ENCODE results near the gene AASS.

Gene AASS

DNA sequence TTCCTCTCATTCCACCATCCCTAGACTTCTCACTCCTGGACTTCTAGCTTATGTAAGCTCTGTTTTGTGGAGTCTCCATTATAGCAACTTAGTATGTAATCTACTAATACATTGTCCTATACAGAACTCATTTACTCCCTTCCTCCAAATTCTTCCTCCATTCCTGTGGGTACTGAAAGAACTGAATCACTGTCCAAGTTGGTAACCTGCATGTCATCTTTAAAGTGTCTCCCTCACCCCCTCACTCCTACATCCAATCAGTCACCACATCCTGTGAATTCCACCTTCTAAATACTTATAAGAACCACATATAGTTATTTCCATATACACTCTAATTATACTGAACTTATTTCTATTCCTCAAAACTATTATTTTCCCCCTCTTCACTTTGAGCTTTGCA lies 20.3 kb downstream of the AASS start:
- DNase-seq (ENCODE audit: extremely low read depth in 1 of 2, low read depth in 1 of 2): no peak

DNA sequence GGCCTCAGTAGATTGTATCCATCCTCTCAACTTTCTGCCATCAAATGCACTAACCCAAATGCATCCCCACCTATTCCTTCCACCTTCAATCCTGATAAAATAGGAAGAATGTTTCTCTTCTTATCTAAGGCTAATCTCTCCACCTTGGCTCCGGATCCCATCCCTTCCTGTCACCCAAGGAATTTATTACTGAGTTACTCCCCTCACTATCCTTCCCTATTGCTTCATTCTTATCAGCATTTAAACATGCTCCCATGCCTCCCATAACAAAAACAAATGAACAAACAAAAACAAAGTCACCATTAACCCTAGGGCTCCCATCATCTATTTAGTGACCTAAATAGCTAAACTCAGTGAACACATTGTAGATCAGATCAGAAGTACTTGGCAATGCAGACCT lies 25.3 kb downstream of the AASS start:
- DNase-seq (ENCODE audit: extremely low read depth in 1 of 2, low read depth in 1 of 2): no peak

DNA sequence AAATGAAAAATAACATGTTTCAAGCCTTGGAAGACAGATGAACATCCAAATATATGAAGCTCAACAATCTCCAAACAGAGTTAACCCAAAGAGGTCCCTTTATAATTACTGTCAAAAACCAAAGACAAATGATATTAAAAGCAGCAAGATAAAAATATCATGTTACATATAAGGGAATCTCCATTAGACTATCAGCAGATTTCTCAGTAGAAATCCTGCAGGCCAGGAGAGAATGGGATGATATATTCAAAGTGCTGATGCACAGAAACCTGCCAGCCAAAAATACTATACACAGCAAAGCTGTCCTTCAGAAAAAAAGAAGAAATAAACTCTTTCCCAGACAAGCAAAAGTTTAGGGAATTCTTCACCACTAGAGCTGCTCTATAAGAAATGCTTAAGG lies 41.0 kb downstream of the AASS start:
- DNase-seq (ENCODE audit: extremely low read depth in 1 of 2, low read depth in 1 of 2): no peak

DNA sequence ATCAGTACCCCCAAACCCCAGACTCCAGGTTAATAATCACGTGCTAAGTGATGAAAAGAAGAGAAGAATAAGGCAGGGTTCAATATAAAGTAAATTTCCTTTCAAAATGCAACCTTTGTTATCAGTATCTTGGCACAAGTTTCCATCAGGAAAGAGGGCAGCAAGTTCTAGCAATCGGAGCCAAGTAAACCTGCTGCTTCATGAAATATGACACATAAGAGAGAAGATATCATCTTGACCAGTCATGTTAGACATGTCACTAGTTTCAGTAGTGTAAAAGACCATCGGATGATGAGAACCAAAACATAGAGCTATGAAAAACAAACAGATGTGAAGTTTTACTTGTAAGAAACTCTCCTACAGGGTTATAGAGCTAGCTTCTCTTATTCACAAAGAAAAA lies 44.0 kb downstream of the AASS start:
- no peak for DNase-seq (ENCODE audit: extremely low read depth in 1 of 2, low read depth in 1 of 2)

DNA sequence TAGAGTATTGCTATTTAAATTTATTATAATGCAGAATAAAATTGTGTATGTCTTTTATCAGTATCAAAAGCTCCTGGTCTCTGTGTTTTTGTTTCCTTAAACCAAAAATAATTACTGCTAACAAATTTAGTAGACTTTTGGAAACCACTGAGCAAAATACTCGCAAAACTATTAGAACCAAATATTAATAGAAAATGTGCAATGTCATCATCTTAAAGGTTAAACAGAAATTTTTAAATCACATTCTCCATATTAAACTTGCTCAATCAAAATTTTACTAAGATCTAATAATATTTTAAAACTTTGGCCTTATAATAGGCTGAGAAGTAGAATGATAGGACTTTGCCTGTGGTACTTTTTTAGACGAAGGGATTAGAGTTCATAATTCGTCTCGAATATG lies 48.4 kb downstream of the AASS start:
- DNase-seq (ENCODE audit: extremely low read depth in 1 of 2, low read depth in 1 of 2): no peak

DNA sequence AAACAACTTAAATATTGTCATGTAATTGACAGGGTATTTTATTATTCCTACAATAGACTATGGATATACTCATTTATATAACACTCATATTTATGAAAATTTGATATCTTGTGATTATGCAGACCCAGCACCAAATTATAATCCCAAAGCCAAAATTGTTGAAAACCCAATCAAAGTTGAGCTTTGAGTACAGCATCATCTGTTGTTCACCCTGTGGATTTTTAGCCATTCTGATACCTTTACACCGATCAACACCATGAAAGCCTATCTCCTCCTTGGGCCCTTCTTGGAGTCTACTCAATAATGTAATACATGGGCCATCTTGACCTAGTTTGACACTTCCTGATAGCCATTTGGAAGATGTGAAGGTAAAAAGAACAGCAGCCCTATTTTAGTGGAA lies 49.5 kb downstream of the AASS start:
- no peak for DNase-seq (ENCODE audit: extremely low read depth in 1 of 2, low read depth in 1 of 2)

DNA sequence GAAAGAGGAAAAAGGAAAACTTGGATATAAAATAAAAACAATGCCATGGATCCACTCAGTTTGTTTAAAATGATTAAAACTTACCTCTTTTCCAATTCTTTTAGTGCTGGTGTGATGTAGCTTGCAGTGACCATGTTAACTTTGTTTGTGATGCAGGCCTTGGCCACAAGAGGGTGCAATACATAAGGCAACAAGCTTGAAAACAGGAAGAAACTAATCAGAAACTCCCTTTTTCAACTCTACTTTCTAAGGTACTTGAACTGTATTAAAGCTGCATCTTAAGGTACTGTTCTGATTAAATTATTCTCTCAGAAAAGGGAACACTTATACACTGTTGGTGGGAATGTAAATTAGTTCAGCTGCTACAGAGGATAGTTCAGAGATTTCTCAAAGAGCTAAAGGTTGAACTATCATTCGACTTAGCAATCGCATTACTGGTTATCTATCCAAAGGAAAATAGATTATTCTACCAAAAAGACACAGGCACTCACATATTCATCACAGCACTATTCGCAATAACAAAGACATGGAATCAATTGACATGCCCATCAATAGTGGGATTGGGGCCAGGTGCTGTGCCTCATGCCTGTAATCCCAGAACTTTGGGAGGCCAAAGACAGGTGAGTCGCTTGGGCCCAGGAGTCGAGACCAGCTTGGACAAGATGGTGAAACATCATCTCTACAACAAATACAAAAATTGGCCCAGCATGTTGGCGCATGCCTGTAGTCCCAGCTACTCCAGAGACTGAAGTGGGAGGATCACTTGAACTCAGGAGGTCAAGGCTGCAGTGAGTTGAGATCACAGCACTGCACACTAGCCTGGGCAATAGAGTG lies 50.9 kb downstream of the AASS start:
- peak; percentile 2 to 31 for DNase-seq (ENCODE audit: extremely low read depth in 1 of 2, low read depth in 1 of 2)

DNA sequence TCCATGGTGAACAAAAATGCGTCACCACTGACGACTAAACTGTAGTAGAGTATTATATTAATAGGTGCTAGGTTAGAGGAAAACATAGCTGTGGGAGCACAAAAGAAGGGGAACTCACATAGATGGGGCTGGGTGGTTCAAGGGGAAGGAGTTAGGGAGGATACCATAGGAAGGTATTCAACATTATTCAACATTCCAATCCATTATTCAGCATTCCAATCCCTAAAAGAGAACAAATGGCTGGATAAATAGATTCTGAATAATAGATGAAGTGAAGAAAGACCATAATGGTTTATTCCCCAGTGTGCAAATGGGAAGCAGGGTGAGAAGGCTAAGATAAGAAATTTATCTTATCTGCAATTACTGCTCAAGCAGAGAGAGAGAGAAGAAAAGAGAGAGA lies 61.4 kb downstream of the AASS start:
- DNase-seq (ENCODE audit: extremely low read depth in 1 of 2, low read depth in 1 of 2): no peak

DNA sequence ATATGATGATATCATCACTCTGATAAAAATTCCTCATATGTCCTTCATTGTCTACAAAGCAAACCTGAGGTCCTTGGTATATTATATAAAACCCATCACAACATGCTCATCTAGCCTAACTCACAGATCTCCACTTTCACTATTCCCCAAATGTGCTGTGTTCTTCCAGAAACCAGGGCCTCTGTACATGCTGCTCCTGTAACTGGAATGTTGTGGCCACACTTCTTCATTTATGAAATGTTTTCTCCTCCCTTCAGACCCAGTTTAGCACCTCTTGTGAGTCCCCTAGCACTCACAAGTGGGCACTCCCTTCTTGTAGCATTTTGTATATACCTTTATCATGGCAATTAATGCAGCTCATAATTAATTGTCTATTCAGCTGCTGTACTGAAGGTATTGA lies 61.9 kb downstream of the AASS start:
- DNase-seq (ENCODE audit: extremely low read depth in 1 of 2, low read depth in 1 of 2): no peak

DNA sequence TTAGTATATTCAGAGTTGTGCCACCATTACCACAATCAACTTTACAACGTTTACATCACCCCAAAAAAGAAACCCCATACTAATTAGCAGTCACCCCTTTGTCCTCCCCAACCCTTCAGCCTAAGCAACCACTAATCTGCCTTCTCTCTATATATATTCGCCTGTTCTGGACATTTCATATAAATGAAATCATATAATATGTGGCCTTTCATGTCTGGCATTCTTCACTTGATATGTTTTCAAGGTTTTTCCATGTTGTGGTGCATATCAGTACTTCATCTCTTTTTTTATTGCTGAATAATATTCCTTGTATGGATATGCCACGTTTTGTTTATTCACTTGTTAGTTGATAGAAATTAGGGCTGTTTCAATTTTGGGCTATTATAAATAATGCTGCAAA lies 70.4 kb downstream of the AASS start:
- DNase-seq (ENCODE audit: extremely low read depth in 1 of 2, low read depth in 1 of 2): no peak

DNA sequence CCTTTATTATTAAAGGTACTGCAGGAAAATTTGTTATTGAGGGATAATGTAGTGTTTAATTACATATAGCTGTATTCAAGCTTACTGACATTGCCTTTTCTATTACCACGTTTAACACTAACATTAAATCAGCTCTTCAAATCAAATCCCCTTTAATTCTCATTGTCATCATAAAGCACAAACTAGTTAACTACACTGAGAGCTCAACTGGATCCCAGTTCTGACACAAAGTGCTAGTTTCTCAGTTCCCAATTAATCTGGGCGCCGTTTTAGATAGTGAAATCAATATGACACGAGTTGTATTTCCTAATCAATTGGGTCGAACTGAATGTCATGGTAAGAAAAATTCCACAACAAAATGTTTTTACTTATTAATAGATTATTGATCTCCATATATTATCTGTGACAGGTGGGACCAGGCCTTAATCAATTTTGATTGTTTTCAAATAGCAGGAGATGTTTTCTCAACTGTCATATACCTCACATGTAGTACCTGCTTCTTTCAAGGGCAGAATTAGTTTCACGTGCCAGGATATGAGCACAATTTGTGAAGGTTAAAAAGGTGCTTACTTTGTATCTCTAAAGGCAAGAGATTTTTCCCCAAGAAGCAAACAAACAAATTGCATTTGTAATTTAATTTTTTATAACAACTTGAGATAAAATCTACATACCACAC lies 71.0 kb downstream of the AASS start:
- no peak for DNase-seq (ENCODE audit: extremely low read depth in 1 of 2, low read depth in 1 of 2)

DNA sequence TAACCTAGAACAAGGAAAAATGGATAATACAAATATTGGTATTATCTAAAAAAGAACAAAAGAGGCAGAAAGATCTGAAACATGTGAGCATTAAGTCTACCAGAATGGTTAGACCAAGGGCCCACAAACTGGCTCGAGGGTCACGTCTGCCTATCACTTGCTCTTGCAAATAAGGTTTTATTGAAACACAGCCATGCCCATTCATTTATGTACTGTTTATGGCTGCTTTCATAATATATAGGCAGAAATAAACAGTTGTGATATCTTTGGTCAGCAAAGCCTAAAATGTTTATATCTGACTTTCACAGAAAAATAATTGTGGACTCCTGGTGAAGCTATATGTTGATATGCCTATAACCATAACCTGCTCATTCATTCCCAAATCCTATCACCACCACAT lies 71.8 kb downstream of the AASS start:
- no peak for DNase-seq (ENCODE audit: extremely low read depth in 1 of 2, low read depth in 1 of 2)

DNA sequence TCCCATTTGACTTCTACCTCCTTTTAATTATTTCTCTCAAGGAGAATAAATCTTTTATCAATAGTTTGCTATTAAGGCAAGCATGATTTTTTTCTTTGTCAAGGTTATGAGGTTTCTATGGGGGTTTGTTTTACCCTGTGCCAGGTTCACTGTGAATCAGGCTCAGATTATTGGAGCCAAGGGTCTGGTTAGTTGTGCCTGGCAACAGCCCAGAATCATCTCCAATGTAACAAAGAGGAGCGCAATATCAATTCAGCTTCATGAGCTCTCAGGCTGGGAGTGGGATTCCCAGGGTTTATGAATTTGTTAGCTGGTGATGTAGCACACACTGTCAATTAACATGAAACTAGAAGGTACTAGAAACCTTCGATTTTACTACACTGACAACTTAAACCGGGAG lies 73.2 kb downstream of the AASS start:
- DNase-seq (ENCODE audit: extremely low read depth in 1 of 2, low read depth in 1 of 2): no peak

DNA sequence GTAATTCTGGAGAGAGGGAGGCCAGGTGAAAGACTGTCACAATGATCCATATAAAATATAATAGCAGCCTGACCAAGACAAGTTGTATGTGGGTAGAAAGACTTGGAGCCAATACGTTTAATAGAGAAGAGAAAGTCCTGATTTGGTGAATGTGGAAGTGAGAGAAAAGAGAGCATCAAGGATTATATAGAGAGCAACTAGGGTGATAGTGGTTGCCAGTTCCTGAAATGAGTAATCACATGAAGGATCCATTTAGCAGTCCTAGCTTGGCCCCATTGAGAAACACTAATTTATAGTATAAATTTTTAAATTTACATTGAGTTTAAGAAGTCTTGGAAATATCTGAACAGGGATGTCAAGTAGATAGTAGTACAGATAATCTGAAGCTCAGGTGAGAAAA lies 74.0 kb downstream of the AASS start:
- no peak for DNase-seq (ENCODE audit: extremely low read depth in 1 of 2, low read depth in 1 of 2)

DNA sequence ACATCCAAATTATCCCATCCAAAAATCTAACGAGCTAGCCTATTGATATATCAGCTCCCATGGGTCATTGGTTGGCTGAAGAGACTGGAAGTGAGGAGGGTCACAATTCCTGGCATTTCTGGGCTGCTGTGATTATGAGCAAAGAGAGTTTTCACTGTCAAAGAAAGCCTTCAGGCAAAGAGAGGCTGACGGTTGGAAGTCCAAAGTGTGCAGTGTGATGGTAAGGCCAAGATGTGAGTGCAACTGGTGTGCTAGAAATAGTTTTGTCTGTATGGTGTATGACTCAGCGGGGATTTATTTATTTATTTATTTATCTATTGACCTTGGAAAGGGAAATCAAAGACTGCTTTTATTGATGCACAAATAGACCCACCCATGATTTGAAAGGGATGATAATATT lies 75.0 kb downstream of the AASS start:
- DNase-seq (ENCODE audit: extremely low read depth in 1 of 2, low read depth in 1 of 2): no peak

DNA sequence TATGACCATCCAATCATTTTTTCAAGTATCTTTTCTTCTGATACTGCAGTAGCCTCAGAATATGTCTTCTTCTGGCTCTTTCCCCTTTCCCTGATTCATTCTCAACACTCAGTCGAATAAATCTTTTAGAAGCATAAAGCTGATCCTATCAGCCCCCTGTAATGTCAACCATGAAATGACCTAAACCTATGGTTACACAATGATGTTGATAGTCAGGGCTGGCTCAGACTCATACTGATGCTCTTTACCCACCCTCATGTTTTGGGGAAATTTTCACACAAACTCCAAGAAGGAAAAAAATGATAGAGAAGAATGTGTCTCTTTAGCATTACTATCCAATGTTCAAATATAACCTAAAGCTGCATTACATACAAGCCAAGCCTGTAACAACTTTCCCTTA lies 76.0 kb downstream of the AASS start:
- no peak for DNase-seq (ENCODE audit: extremely low read depth in 1 of 2, low read depth in 1 of 2)

DNA sequence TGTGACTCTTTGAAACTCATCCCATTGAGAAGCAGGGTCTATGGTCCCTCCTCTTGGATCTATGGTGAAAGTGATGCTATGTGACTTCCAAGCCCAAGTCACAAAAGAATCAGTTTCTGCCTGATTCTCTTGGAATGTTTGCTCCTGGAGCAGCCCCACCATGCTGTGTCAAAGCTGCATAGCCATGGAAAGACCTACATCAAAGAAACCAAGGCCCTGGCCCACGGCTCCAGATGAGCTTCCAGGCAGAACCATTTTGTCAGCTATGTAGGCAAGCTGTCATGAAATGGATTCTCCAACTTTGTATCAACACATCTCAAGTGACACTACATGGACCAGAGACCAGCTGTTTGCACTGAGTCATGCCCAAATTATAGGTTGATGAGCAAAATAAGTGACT lies 77.0 kb downstream of the AASS start:
- no peak for DNase-seq (ENCODE audit: extremely low read depth in 1 of 2, low read depth in 1 of 2)

DNA sequence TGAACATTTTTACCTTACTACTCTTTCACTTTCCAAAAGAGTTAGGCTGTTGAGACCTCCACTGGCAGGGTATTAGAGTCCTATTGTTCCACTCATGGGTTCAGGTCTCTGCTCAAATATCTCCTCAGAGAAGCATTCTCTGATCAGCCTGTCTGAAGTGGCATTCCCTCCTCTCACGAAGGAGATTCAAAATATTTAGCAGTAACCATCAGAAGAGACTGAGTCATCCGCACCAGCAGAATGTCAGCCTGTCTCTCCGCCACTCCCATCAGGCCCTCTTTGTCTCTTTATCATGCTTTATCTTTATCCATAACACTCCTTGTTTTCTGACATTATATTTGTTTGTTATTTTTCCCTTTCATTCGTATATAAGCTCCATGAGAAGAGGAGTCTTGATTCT lies 79.1 kb downstream of the AASS start:
- no peak for DNase-seq (ENCODE audit: extremely low read depth in 1 of 2, low read depth in 1 of 2)

DNA sequence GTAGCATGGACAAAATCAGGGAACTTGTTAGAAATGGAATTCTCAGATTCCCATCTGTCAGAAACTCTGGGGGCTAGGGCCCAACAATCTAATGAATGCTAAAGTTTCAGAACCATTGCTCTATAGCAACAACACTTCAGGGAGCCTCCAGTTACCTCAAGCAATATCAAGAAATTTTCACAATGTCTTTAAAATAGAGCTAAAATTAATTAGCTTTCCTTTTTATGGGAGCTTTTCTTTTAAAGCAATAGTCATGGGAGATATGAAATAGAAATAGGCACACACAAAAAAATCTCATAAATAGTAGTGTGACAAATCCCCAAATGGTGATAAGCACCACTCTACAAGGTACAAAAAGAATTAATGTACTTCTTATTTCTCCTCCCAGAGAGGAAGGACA lies 80.9 kb downstream of the AASS start:
- no peak for DNase-seq (ENCODE audit: extremely low read depth in 1 of 2, low read depth in 1 of 2)

DNA sequence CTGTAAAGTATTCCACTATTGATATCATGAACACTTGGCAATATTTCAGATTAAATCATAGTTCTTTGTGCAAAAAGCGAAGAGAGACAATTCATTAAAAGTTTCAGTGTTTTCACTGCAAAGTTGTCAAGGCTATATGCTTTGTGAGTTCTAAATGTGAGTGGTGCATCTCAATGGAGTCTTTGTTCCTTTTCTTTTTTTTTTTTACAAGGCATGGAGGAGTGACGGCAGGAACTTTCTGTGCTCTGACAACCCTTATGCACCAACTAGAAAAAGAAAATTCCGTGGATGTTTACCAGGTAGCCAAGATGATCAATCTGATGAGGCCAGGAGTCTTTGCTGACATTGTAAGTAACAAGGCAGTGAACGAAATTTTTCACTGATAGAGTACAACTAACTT lies 84.5 kb downstream of the AASS start:
- no peak for DNase-seq (ENCODE audit: extremely low read depth in 1 of 2, low read depth in 1 of 2)

DNA sequence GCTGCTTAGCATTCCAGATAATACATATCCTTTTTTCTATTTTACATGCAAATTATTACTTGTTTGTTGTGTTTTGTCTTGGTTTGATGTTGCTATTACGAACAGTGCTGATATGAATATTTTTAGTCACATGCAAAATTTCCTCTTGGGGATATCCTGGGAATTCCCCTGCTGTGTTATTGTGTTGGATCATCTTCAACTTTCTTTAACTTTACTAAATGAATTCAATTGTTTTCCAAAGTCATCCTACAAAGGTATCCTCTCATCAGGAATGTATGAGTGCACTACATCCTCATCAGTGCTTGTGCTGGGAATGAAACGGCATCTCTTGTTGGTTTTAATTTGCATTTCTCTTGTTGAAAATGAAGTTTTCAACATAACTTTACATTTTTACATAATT lies 87.1 kb downstream of the AASS start:
- DNase-seq (ENCODE audit: extremely low read depth in 1 of 2, low read depth in 1 of 2): no peak

DNA sequence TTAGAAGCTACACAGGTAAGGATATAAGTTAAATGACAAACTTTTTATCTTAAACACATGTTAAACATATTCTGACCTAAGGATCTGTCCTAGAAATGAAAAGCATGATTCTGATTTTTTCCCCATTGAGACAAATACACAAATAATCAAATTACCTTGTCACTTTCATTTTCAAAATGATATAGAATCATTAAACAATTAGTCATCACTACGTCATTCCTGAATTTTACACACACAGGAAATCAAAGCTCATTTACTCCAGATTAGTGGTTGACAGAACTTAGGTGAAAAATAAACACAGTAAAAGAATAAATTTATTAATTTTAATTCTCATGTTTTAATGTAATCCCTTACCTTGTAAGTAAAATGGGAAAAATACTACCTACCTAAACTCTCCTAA lies 89.0 kb downstream of the AASS start:
- DNase-seq (ENCODE audit: extremely low read depth in 1 of 2, low read depth in 1 of 2): no peak

DNA sequence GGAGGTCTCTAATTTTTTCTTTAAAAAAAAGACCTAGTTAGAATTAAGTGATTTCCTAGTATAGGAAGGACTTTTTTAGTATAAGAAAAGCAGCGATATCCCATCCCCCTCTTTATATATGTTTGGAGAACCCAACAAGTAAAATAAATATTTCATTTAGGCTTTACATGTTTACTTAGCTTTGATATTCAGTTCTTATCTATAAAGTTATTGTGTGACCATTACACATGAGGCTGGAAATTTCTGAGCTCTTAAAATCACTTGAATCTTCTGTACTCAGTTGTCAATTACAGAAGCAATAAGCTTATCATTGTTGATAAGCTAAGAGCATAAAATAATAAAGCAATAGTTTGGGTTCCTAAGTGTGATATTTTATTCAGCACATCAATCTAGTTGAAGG lies 89.7 kb downstream of the AASS start:
- no peak for DNase-seq (ENCODE audit: extremely low read depth in 1 of 2, low read depth in 1 of 2)

Measured in stimulated activated CD8-positive, alpha-beta memory T cell treated with anti-CD3 and anti-CD28 coated beads, Interleukin-7, amount 100 ng/mL, for 48 hours (primary cell).